Measurements from ENCODE around the gene PRC1. TPM values are rescaled to one million over a fixed set of nuclear protein-coding genes. Genes with fewer than 3 reads are reported as not detected.
"Not testable (repeated sequence)": the region's sequence is repeated elsewhere in the genome, so short reads cannot be mapped to it uniquely, and the experiment has no call there.

PRC1 gene
- total RNA-seq, 2 donors from 2014 or later, result 13.5 to 37.0 TPM

DNA sequence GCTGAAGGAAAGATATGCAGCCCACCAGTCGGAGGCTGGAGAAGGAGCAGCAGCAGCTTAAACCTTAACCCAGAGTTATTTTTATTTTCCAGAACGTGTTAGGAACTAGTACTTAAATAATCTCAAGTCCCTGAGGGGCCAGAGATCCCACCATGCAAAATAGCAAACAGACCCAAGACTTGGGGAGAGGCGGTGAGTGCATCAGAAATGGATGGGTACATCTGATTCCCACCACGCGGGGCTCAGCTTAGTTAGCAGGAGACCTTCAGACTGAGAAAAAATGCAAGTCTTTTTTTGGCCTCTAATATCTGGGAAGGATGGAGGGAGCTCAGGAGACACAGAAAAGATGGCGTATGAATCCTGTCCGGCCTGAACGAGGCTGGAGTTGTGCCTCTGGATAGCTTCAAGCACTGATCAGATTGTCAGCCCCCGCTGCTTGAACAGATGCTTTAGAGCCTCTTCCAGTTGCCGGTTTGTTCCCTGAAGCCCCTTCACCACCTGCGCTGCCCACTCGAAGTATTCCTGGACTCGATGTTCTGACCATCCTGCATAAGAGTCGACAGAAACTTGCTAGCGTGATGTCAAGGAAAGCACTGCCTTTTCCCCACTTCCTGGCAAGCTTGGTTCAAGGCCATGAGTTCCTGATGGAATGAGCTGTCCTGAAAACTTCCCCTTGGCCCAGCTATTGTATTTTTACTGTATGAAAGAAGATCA, 63.3 kb downstream of the PRC1 start:
- 76% methylated on average over 15 of the region's 15 CpGs for WGBS
- H3K9me3 ChIP-seq, result no peaks in the 10 kb centered on the region
- peaks cover 2% of the 10 kb centered on the region for H3K4me1 ChIP-seq (replicated peaks)
- peak overlapping the region; percentile 94 for H3K27ac ChIP-seq
- TF ChIP-seq POLR2A (IDR thresholded peaks at IDR 0.05) (no peak), POLR2AphosphoS5 (IDR thresholded peaks at IDR 0.05) (no peak)
- TF ChIP-seq, protein P1, sequence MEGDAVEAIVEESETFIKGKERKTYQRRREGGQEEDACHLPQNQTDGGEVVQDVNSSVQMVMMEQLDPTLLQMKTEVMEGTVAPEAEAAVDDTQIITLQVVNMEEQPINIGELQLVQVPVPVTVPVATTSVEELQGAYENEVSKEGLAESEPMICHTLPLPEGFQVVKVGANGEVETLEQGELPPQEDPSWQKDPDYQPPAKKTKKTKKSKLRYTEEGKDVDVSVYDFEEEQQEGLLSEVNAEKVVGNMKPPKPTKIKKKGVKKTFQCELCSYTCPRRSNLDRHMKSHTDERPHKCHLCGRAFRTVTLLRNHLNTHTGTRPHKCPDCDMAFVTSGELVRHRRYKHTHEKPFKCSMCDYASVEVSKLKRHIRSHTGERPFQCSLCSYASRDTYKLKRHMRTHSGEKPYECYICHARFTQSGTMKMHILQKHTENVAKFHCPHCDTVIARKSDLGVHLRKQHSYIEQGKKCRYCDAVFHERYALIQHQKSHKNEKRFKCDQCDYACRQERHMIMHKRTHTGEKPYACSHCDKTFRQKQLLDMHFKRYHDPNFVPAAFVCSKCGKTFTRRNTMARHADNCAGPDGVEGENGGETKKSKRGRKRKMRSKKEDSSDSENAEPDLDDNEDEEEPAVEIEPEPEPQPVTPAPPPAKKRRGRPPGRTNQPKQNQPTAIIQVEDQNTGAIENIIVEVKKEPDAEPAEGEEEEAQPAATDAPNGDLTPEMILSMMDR (IDR thresholded peaks at IDR 0.05), result no peak
- H3K36me3 ChIP-seq, result no peaks in the 10 kb centered on the region
- H3K4me3 ChIP-seq, result peak overlapping the region in 1 of 2 donors; percentile 49
- intact Hi-C loops (cut with DNase I), result no loop called here
- no peak for DNase-seq (ENCODE audit: low spot score)
- H3K27me3 ChIP-seq (replicated peaks; ENCODE audit: insufficient read depth), result no peaks in the 10 kb centered on the region

- Histone ChIP-seq H3K36me3 (no peaks in the 10 kb centered on the region), H3K9me3 (no peaks in the 10 kb centered on the region), H3K4me1 (replicated peaks) (no peaks in the 10 kb centered on the region), H3K27ac (peak overlapping the region; percentile 82 to 94), H3K27me3 (replicated peaks; ENCODE audit: insufficient read depth) (no peaks in the 10 kb centered on the region), H3K4me3 (peak overlapping the region; percentile 46 to 49)
- WGBS, result 52% methylated on average over 21 of the region's 21 CpGs
- intact Hi-C loops (cut with DNase I), result no loop called here
- DNase-seq (ENCODE audit: low spot score), result no peak
- TF ChIP-seq, protein P1 (IDR thresholded peaks at IDR 0.05), result no peak
- no peak for TF ChIP-seq POLR2AphosphoS5 (IDR thresholded peaks at IDR 0.05)
- no peak for TF ChIP-seq POLR2A (IDR thresholded peaks at IDR 0.05)
Measured at GRCh38 chr15:90929246-90930019, 64.9 kb downstream of the PRC1 start.

DNA sequence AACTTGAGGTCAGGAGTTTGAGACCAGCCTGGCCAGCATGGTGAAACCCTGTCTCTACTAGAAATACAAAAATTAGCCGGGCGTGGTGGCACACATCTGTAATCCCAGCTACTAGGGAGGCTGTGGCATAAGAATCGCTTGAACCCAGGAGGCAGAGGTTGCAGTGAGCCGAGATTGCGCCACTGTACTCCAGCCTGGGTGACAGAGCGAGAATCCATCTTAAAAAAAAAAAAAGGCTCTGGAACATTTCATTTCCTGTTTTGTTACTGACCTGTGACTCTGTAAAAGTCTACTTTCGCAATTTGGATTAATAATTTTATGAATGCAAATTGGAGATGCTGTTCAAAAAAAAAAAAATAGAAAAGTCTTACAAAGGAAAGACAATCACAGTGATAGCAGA, 66.2 kb downstream of the PRC1 start:
- H3K4me1 ChIP-seq (replicated peaks); H3K36me3 ChIP-seq; H3K4me3 ChIP-seq; intact Hi-C loops (cut with DNase I); DNase-seq (ENCODE audit: low spot score); H3K27me3 ChIP-seq (replicated peaks; ENCODE audit: insufficient read depth); H3K9me3 ChIP-seq; H3K27ac ChIP-seq: not testable (repeated sequence)
- WGBS, result 85% methylated on average over 7 of the region's 7 CpGs

DNA sequence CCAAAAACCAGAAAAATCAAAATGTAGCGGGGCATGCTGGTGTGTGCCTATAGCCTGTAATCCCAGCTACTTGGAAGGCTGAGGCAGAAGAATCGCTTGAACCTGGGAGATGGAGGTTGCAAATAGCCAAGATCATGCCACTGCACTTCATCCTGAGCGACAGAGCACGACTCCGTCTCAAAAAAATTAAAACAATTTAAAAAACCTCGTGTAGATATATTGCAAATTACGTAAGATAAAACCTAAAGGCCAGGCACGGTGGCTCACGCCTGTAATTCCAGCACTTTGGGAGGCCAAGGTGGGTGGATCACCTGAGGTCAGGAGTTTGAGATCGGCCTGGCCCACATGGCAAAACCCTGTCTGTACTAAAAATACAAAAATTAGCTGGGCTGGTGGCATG, 67.6 kb downstream of the PRC1 start:
- H3K36me3 ChIP-seq; DNase-seq (ENCODE audit: low spot score); intact Hi-C loops (cut with DNase I); H3K27me3 ChIP-seq (replicated peaks; ENCODE audit: insufficient read depth); H3K4me3 ChIP-seq; H3K9me3 ChIP-seq; H3K4me1 ChIP-seq (replicated peaks); H3K27ac ChIP-seq: not testable (repeated sequence)
- WGBS, result 92% methylated on average over 10 of the region's 10 CpGs

DNA sequence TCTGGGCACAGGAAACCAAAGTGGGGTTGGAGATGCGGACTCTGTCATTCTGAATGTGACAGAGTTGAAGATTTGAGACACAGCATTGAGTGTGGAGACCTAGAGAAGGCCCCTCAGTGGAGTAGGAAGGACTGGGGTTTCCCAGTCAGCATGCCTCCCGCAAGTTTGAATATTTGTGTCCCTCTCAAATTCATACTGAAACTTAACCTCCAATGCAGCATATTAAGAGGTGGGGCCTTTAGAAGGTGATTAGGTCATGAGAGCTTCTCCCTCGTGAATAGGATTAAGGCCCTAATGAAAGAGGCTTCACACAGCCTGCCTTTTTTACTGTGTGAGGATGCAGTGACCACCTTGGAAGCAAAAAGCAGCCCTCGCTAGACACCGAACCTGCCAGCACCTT, 70.0 kb downstream of the PRC1 start:
- Histone ChIP-seq H3K36me3 (peaks cover 0 to 5% of the 10 kb centered on the region in 2 donors), H3K4me1 (replicated peaks) (no peaks in the 10 kb centered on the region), H3K9me3 (no peaks in the 10 kb centered on the region), H3K4me3 (no peak overlapping the region), H3K27ac (no peak overlapping the region), H3K27me3 (replicated peaks; ENCODE audit: insufficient read depth) (no peaks in the 10 kb centered on the region)
- TF ChIP-seq, protein P1 (IDR thresholded peaks at IDR 0.05), result no peak
- WGBS, result 82% methylated on average over 5 of the region's 5 CpGs
- intact Hi-C loops (cut with DNase I), result no loop called here
- no peak for DNase-seq (ENCODE audit: low spot score)

DNA sequence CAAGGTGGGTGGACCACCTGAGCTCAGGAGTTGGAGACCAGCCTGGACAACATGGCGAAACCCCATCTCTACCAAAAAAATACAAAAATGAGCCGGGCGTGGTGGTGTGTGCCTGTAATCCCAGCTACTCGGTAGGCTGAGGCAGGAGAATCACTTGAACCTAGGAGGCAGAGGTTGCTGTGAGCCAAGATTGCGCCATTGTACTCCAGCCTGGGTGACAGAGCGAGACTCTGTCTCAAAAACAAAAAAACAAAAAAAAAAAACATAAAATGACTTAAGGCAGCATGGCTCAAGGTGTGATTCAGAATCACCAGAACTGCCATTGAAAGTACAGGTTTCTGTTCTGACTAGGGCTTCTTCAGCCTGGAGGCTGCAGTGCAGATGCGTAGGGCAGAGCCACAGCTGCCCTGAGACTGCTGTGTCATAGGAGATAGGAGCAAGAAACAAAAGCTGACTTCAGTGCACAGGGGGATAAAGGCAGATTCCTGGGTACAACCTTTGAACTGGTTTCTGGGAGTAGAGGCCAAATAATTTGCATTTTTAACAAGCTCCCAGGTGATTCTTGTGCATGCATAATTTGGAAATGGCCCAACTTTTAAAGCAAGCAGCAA, 71.5 kb downstream of the PRC1 start:
- H3K36me3 ChIP-seq; H3K9me3 ChIP-seq; intact Hi-C loops (cut with DNase I); H3K27ac ChIP-seq; DNase-seq (ENCODE audit: low spot score); H3K27me3 ChIP-seq (replicated peaks; ENCODE audit: insufficient read depth); H3K4me1 ChIP-seq (replicated peaks); H3K4me3 ChIP-seq: not testable (repeated sequence)
- WGBS, result 90% methylated on average over 7 of the region's 7 CpGs

Measured in prostate gland (tissue), 2 donors.